GM21619 (cell line): ENCODE results near the gene CLRN3.

Experiments
- ATAC-seq: cut with Tn5 transposase; IDR thresholded peaks from one replicate; pipeline ENCODE4 v1.9.1; 2021; ENCODE audit not compliant: unreplicated experiment

The CLRN3 gene

GRCh38 chr10:127903789-127904188 lies 11.0 kb upstream of the CLRN3 start:
- no peak for ATAC-seq

GRCh38 chr10:127899766-127900387 lies 7.1 kb upstream of the CLRN3 start:
- ATAC-seq, result no peak

- no peak for ATAC-seq
These were observed 4.4 kb upstream of the CLRN3 start for GRCh38 chr10:127897177-127897576.

DNA sequence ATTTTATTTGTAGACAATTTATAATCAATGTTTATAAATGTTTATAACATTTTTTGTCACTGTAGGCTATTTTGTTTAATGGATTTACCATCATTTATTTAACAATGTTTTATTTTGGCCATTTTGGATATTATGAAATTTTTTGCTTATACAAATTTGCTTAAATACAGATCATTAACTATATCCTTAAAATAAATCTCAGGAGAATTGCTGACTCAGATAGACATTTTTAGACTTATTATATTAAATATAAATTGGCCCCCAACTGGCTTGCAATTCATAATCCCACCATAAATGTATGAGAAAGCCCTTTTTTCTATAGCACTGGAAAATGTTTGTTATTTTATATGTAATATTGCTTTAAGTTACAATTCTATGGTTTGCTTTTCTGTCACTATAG lies 3.8 kb upstream of the CLRN3 start:
- ATAC-seq, result no peak

- no peak for ATAC-seq
These were observed 1.4 kb upstream of the CLRN3 start for GRCh38 chr10:127894146-127894545.

DNA sequence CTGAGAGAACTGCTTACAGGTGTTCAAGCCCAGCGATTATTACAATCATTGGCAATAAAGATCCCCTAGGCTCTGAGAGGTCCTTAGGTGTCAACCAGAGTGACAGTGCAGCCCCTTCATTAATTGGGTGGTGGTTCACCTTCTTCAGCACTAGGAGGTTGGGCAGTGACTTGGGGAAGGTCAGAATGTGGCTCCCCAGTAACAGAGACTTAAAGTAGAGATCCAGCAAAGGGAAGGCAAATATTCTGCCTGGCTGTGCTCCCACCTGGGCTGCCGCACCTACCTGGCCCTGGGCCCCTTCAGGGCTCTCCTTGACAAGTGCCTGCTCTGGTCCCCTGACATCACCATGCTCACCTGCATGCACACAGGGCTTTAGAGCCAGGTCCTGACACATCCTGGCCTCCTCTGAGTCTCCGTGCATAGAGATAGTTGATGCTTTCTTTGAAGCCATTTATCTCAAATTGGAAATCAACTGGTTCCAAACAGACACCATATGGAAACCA lies 1.9 kb downstream of the CLRN3 start:
- no peak for ATAC-seq

GRCh38 chr10:127890216-127890615 lies 2.5 kb downstream of the CLRN3 start:
- no peak for ATAC-seq

- ATAC-seq, result no peak
These were observed 3.0 kb downstream of the CLRN3 start for GRCh38 chr10:127889605-127890195.

DNA sequence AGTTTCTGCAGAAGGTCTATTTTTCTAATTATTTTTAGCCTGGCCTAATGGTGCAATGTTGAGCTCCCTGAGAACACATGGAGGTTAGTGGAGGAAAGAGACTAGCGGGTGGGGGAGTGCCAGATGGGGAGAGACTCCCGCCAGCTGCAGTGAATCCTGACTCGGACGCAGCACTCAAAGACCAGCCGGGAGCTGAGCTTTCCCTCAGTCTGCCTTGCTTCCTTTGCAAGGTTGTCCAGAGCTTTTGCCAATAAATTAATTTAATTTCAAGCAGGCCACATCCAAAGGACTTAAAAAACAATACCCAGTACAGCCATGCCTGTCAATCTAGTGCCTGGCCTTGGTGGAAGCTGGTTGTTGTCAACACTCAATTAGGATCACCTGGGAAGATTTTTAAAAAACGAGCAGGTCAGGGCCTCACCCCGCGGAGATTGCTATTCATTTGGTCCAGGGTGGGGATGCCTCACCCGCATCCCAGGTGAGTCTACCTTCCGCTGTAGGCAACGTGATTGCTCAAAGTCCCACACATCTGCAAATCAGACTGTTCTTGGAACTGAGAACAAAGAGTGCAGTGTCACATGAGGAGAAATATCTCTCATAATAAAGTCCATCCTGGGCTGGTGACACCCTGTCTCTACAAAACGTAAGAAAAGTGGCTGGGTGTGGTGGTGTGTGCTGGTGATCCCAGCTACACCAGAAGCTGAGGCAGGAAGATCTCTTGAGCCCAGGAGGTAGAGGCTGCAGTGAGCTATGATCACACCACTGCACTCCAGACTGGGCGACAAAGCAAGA lies 4.0 kb downstream of the CLRN3 start:
- no peak for ATAC-seq

DNA sequence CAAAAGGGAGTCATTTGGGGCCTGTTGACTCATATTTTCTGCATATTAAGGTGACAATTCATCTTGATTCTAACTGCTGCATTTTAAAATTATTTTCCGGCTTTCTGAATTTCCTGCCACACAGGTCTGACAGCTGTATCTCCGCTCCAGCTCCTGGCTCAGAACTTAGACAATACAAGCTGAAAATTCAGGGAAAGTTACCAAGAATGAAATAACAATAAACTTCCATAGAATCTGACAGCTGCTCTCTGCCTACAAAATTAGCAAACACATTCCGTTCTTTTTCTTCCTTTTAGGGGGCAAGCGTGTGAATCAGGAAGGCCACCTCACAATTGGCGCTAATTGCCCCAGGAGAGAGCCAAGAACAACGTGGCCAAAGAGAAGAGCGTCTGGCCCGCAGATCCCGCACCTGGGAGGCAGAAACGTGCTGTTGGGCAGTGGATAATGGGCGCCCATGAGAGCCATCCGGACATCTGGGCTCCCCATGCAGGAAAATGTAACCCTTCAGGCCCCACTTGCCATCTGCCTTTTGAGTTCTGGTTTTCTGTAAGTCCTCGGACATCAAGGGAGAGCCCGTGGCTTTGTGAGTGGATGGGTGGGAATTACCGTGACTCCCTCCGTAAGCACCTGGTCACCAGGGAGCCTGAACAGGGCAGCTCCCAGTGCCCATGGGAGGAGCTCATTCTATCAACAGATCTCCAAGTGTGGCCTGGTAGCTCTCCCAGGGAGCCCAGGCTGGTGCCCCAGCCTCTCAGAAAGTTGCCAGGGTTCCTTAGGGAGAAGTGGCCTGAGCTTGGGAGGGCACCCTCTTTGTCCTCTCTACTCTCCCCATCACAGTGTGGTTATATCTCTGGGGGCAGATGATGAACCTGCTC lies 5.0 kb downstream of the CLRN3 start:
- ATAC-seq, result no peak

DNA sequence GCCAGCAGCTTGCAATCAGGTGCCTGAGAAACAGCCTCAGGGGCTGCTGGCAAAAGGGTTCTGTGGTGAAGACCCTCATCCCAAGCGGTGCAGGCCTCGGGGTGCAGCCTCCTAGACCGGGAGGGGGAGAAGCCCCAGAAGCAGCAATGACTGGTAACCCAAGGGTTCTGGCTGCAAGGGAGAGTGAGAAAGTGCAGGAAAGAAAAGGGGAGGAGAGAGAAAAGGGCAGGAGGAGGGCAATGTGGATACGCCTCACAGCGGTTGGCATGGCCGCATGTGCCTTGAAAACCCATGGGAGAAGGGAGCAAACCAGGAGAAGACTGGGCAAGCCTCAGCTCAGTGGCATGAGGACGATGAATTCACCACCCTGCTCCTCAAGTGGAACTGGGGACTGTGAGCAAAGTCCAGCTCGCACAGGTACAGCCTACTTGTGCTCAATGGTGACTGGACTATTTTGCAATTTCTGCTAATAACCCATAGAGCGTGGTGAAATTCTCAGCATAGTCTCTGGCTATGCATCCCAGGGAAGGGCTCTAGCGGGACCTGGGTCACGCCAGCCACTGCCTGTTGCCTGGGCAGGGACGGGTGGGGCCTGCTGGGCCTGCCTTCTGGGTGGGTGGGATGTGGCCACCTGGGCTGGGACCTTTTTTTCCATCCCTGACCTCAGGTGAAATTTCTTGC lies 6.2 kb downstream of the CLRN3 start:
- no peak for ATAC-seq

- ATAC-seq, result no peak
These were observed 8.2 kb downstream of the CLRN3 start for GRCh38 chr10:127884501-127884900.

- ATAC-seq, result no peak
These were observed 9.2 kb downstream of the CLRN3 start for GRCh38 chr10:127883516-127883915.

DNA sequence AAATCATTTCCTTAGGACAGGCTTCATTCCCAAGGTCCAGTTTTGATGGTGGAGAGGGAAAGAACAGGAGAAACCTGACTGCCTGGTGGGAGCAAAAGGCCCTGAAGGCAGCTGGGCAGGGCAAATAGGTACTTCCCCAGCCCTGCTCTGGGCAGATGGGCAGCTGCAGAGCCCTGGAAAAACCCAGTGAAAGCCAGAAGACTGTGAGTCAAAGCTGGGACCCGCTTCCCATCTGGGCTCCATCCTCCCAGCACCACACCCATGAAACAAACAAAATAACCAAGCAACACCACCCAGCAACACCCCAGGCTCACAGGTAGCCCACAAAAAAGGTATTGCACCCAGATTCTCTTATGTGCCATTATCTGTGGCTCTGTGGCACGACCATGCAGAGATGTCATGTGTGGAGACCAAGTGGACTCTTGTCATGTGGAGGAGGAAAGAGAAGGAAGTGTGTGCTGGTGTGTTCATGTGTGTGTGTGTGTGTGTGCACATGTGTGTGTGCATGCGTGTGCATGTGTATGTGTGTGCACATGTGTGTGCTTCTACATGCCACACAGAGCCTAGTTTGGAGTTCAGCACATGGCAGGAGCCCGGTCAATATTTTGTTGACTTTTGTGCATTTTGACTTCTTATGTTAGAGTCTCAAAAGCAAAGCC lies 9.8 kb downstream of the CLRN3 start:
- no peak for ATAC-seq

- no peak for ATAC-seq
These were observed 10.3 kb downstream of the CLRN3 start for GRCh38 chr10:127882391-127882790.

DNA sequence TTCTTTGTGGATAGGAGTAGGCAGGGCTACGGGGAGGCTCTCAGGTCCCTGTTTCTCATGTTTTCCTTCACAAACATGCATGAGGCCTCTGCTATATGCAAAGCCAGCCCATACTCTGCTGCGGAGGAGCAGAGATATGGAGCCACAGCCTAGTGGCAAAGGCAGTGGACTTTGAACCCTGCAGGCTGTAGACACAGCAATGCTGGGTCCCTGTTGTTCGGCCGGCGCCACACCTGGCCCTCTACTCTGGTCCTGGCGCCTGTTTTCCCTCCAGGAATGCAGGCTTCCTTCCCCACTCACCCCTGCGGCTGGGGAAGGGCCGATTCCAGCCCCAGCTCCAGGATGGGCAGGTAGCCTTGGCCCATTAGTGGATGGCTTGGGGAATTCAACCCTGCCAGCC lies 11.5 kb downstream of the CLRN3 start:
- no peak for ATAC-seq

GRCh38 chr10:127880557-127880956 lies 12.2 kb downstream of the CLRN3 start:
- no peak for ATAC-seq

GRCh38 chr10:127878475-127879055 lies 14.2 kb downstream of the CLRN3 start:
- ATAC-seq, result no peak

DNA sequence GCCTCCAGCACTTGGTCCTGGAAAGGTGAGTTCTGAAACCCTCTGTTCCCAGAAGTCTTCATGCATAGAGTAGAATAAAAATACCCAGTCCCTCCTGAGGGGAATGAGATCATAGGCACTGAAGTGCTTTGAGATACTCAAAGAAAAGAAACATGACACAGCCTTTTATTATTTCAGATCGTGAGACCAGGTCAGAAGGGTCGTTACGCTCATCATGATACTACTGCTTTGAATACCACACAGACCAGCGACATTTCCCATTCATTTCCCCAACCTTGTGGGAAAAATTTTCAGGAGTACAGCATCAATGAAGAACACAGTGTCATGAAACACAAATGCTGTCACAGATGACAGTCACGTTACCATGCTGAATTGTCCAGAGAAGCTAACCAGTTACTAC lies 15.0 kb downstream of the CLRN3 start:
- ATAC-seq, result no peak

- ATAC-seq, result no peak
These were observed 15.6 kb downstream of the CLRN3 start for GRCh38 chr10:127877116-127877515.
